Measurements from ENCODE around the gene F13A1.
A peak's percentile ranks its signal among the peaks of the same experiment; 100 is the strongest.

The F13A1 gene

DNA sequence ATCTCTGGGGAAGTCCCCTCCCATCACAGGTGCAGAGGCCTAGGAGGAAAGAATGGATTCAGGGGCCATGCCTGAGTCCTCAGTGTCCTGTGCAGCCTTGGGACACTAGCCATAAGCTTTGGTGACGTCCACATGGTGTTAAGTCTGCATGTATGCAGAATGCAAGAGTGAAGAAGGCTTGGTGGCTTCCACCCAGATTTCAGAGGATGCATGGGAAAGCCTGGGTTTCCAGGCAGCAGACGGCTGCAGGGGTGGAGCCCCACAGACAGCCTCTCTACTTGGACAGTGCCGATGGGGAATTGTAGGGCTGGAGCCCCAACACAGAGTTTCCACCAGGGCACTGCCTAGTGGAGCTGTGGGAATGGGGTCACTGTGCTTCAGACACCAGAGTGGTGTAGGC lies 196.7 kb downstream of the F13A1 start:
- POLR2A ChIA-PET, result no interaction called here
- no peak for TF ChIP-seq ZNF146 (tag by site-specific recombination; IDR thresholded peaks at IDR 0.05)
- no peak for TF ChIP-seq OVOL3 (tag by site-specific recombination; IDR thresholded peaks at IDR 0.05)
- no peak for TF ChIP-seq ZFP3 (tag by site-specific recombination; IDR thresholded peaks at IDR 0.05; ENCODE audit: low read depth)
- TF ChIP-seq ZNF585B (tag by site-specific recombination; IDR thresholded peaks at IDR 0.05), result 0 out of 2 replicates have a peak, but pooled peaks have one; percentile 16

DNA sequence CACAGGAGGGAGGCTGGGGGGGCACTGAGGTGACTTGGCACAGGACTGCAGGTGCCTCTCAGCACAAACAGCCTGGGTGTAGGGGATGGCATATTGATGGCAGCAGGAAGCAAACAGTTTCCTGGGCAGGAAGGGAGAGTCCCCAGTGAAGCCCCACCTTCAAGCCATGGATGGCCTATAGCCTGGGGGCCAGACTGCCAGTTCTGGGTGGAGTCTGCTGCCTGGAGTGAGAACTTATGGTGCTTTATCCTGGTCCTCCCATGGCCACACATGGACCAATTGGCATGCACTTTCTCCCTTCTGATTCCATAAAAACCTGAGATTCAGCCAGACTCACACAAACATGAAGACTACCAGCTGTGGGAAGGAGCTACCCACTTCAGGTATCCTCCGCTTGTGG lies 198.5 kb downstream of the F13A1 start:
- ChIA-PET CTCF (interaction anchor here (4.0 kb wide), 1 partner anchor 9 kb away, joined by 23 read pairs; no protein-coding TSS in a partner anchor), POLR2A (no interaction called here)
- TF ChIP-seq ZNF664 (tag by site-specific recombination; IDR thresholded peaks at IDR 0.05) (no peak), BCL11B (tag by site-specific recombination; IDR thresholded peaks at IDR 0.05; ENCODE audit: low read depth) (no peak), ZNF248 (tag by site-specific recombination; IDR thresholded peaks at IDR 0.05) (no peak), BCL11A (tag by site-specific recombination; IDR thresholded peaks at IDR 0.05; ENCODE audit: low read depth) (no peak), ZNF175 (tag by site-specific recombination; IDR thresholded peaks at IDR 0.05) (no peak), ZFHX2 (tag by site-specific recombination; conservative IDR thresholded peaks at IDR 0.05) (no peak), KLF17 (tag by site-specific recombination; IDR thresholded peaks at IDR 0.05) (no peak), ZSCAN23 (tag by site-specific recombination; IDR thresholded peaks at IDR 0.05) (no peak), BCL6B (tag by site-specific recombination; IDR thresholded peaks at IDR 0.05) (no peak)
- TF ChIP-seq, protein P1, sequence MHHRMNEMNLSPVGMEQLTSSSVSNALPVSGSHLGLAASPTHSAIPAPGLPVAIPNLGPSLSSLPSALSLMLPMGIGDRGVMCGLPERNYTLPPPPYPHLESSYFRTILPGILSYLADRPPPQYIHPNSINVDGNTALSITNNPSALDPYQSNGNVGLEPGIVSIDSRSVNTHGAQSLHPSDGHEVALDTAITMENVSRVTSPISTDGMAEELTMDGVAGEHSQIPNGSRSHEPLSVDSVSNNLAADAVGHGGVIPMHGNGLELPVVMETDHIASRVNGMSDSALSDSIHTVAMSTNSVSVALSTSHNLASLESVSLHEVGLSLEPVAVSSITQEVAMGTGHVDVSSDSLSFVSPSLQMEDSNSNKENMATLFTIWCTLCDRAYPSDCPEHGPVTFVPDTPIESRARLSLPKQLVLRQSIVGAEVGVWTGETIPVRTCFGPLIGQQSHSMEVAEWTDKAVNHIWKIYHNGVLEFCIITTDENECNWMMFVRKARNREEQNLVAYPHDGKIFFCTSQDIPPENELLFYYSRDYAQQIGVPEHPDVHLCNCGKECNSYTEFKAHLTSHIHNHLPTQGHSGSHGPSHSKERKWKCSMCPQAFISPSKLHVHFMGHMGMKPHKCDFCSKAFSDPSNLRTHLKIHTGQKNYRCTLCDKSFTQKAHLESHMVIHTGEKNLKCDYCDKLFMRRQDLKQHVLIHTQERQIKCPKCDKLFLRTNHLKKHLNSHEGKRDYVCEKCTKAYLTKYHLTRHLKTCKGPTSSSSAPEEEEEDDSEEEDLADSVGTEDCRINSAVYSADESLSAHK (tag by site-specific recombination; IDR thresholded peaks at IDR 0.05), result no peak
- TF ChIP-seq, protein P2, sequence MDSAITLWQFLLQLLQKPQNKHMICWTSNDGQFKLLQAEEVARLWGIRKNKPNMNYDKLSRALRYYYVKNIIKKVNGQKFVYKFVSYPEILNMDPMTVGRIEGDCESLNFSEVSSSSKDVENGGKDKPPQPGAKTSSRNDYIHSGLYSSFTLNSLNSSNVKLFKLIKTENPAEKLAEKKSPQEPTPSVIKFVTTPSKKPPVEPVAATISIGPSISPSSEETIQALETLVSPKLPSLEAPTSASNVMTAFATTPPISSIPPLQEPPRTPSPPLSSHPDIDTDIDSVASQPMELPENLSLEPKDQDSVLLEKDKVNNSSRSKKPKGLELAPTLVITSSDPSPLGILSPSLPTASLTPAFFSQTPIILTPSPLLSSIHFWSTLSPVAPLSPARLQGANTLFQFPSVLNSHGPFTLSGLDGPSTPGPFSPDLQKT (IDR thresholded peaks at IDR 0.05; ENCODE audit: borderline replicate concordance, low read depth, low read length), result no peak
- Histone ChIP-seq H3K36me3 (ENCODE audit: control insufficient read depth in 2 of 2, insufficient read depth in 1 of 2, low read length in 2 of 2) (no peaks in the 10 kb centered on the region), H3K27ac (ENCODE audit: extremely low read depth, low read depth, low read length) (no peak overlapping the region), H3K4me1 (ENCODE audit: control insufficient read depth, insufficient read depth, low read length) (no peaks in the 10 kb centered on the region), H3K9me3 (ENCODE audit: control insufficient read depth, insufficient read depth, low read depth, low read length) (no peaks in the 10 kb centered on the region), H3K4me3 (ENCODE audit: low read depth, low read length) (no peak overlapping the region)

More for the DNA sequence above, 196.7 kb downstream of the F13A1 start:
- Histone ChIP-seq H3K36me3 (ENCODE audit: control insufficient read depth in 2 of 2, insufficient read depth in 1 of 2, low read length in 2 of 2) (no peaks in the 10 kb centered on the region), H3K4me1 (ENCODE audit: control insufficient read depth, insufficient read depth, low read length) (no peaks in the 10 kb centered on the region), H3K4me3 (ENCODE audit: low read depth, low read length) (no peak overlapping the region), H3K27ac (ENCODE audit: extremely low read depth, low read depth, low read length) (no peak overlapping the region), H3K9me3 (ENCODE audit: control insufficient read depth, insufficient read depth, low read depth, low read length) (no peaks in the 10 kb centered on the region)
- CTCF ChIA-PET, result no interaction called here

DNA sequence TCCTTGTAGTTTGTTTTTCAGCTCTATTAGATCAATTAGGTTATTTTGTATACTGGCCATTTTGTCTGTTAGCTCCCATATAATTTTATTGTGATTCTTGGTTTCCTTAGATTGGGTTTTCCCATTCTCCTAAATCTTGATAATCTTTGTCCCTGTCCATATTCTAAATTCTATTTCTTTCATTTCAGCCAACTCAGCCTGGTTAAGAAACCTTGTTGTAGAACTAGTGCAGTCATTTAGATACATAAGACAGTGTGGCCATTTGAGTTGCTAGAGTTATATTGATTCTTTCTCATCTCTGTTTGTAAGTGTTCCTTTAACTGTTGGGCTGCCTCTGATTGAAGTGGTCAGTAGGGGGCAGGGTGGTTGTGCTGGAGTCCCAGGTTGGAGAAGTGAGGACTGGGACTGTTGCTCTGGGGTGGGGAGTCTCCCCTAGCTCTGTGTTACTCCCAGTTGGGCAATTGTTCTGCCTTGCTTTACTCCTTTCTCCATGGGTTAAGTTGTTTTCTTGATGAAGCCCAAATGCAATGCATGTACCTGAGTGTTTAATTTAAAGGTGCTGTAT lies 214.9 kb downstream of the F13A1 start:
- POLR2A ChIA-PET, result no interaction called here
- CTCF ChIA-PET, result interaction anchor here (0.6 to 2.4 kb wide), 9 partner anchors 11 to 1354 kb away, joined by 3 to 8 read pairs (median 3); no protein-coding TSS in a partner anchor
- Histone ChIP-seq H3K4me1 (ENCODE audit: control insufficient read depth, insufficient read depth, low read length) (no peaks in the 10 kb centered on the region), H3K27ac (ENCODE audit: extremely low read depth, low read depth, low read length) (no peak overlapping the region), H3K36me3 (ENCODE audit: control insufficient read depth in 2 of 2, insufficient read depth in 1 of 2, low read length in 2 of 2) (no peaks in the 10 kb centered on the region), H3K4me3 (ENCODE audit: low read depth, low read length) (no peak overlapping the region), H3K9me3 (ENCODE audit: control insufficient read depth, insufficient read depth, low read depth, low read length) (no peaks in the 10 kb centered on the region)
- no peak for TF ChIP-seq ZNF416 (tag by site-specific recombination; IDR thresholded peaks at IDR 0.05)
- TF ChIP-seq ZNF433 (tag by site-specific recombination; IDR thresholded peaks at IDR 0.05; ENCODE audit: low read depth), result peak; percentile 92
